Measurements from ENCODE around the gene HES2.
A peak's percentile ranks its signal among the peaks of the same experiment; 100 is the strongest.
"Not testable (repeated sequence)": the region's sequence is repeated elsewhere in the genome, so short reads cannot be mapped to it uniquely, and the experiment has no call there.

HES2 gene

GRCh38 chr1:6454856-6455751, 35.4 kb upstream of the HES2 start:
- DNase-seq, result peak; percentile 67

GRCh38 chr1:6453895-6454855, 34.5 kb upstream of the HES2 start:
- DNase-seq, result peak; percentile 69

GRCh38 chr1:6450943-6451373, 31.2 kb upstream of the HES2 start:
- DNase-seq, result no peak

GRCh38 chr1:6450486-6450885, 30.8 kb upstream of the HES2 start:
- DNase-seq, result not testable (repeated sequence)

GRCh38 chr1:6450005-6450450, 30.3 kb upstream of the HES2 start:
- no peak for DNase-seq

GRCh38 chr1:6448749-6449631, 29.3 kb upstream of the HES2 start:
- DNase-seq, result no peak

- DNase-seq, result peak; percentile 76
Measured at GRCh38 chr1:6447818-6448748, 28.4 kb upstream of the HES2 start.

- peak; percentile 64 for DNase-seq
Measured at GRCh38 chr1:6447016-6447817, 27.5 kb upstream of the HES2 start.

- no peak for DNase-seq
Measured at GRCh38 chr1:6446665-6447015, 26.9 kb upstream of the HES2 start.

- DNase-seq, result peak; percentile 6
Measured at GRCh38 chr1:6445929-6446328, 26.2 kb upstream of the HES2 start.

GRCh38 chr1:6445062-6445763, 25.5 kb upstream of the HES2 start:
- peak; percentile 30 for DNase-seq

- no peak for DNase-seq
Measured at GRCh38 chr1:6444377-6444776, 24.7 kb upstream of the HES2 start.

- no peak for DNase-seq
Measured at GRCh38 chr1:6443339-6444115, 23.8 kb upstream of the HES2 start.

- no peak for DNase-seq
Measured at GRCh38 chr1:6441586-6441985, 21.9 kb upstream of the HES2 start.

- peak; percentile 69 for DNase-seq
Measured at GRCh38 chr1:6440198-6441126, 20.7 kb upstream of the HES2 start.

GRCh38 chr1:6438047-6438525, 18.4 kb upstream of the HES2 start:
- peak; percentile 70 for DNase-seq
